VCaP (cell line): ENCODE measurements around the gene LRRTM3.
A peak's percentile ranks its signal among the peaks of the same experiment; 100 is the strongest.

ENCODE experiments used
- H3K27ac ChIP-seq: fragments of 450-650 bp; 2 replicates; pipeline ENCODE4 v1.5.1; 2017
- CTCF ChIP-seq: fragments of 450-650 bp; conservative IDR thresholded peaks from 2 replicates; pipeline ENCODE4 v1.5.1; 2017; ENCODE audit warnings: mild to moderate bottlenecking, moderate library complexity

LRRTM3 gene

GRCh38 chr10:67015225-67015624 lies 89.4 kb downstream of the LRRTM3 start:
- no peak for TF ChIP-seq CTCF

GRCh38 chr10:67017218-67017617 lies 91.4 kb downstream of the LRRTM3 start:
- TF ChIP-seq CTCF, result no peak
- no peak overlapping the region for H3K27ac ChIP-seq

More at GRCh38 chr10:67015225-67015624, 89.4 kb downstream of the LRRTM3 start:
- no peak overlapping the region for H3K27ac ChIP-seq

- no peak for TF ChIP-seq CTCF
- H3K27ac ChIP-seq, result peak overlapping the region; percentile 1; the same call in 1 of the 2 replicates
These were observed 96.3 kb downstream of the LRRTM3 start for GRCh38 chr10:67022099-67022498.

GRCh38 chr10:67033878-67034277 lies 108.0 kb downstream of the LRRTM3 start:
- TF ChIP-seq CTCF, result no peak
- no peak overlapping the region for H3K27ac ChIP-seq

GRCh38 chr10:67036808-67037207 lies 111.0 kb downstream of the LRRTM3 start:
- TF ChIP-seq CTCF, result no peak
- no peak overlapping the region for H3K27ac ChIP-seq

- no peak overlapping the region for H3K27ac ChIP-seq
- no peak for TF ChIP-seq CTCF
These were observed 117.2 kb downstream of the LRRTM3 start for GRCh38 chr10:67043041-67043440.

- no peak for TF ChIP-seq CTCF
- peak overlapping the region; percentile 76 for H3K27ac ChIP-seq
These were observed 119.6 kb downstream of the LRRTM3 start for GRCh38 chr10:67045404-67045803.

GRCh38 chr10:67046507-67046906 lies 120.7 kb downstream of the LRRTM3 start:
- peak overlapping the region; percentile 76 for H3K27ac ChIP-seq
- TF ChIP-seq CTCF, result no peak
